Psoas muscle (tissue), 8 donors: ENCODE results near the gene GINS1. TPM values are rescaled to one million over a fixed set of nuclear protein-coding genes. Genes with fewer than 3 reads are reported as not detected.
"Not testable (repeated sequence)": the region's sequence is repeated elsewhere in the genome, so short reads cannot be mapped to it uniquely, and the experiment has no call there.

ENCODE experiments used
- ATAC-seq, 4 donors: fragments of 200-7000 bp; cut with Tn5 transposase; one replicate each; pipeline ENCODE4 v1.9.1; 2020; ENCODE audit warnings: moderate library complexity in 3 of 4, mild to moderate bottlenecking in 2 of 4
- DNase-seq, 2 donors: peaks; one replicate each; pipeline ENCODE4 v3.0.0-alpha.2; 2020
- H3K27ac ChIP-seq: fragments of 200-600 bp; one replicate; pipeline ENCODE4 v1.8.0; 2022
- H3K27me3 ChIP-seq, 3 donors: fragments of 200-600 bp in 1 of 3; one replicate each; pipeline versions ENCODE4 v1.6.1 to v1.8.0; 2013 to 2022; ENCODE audit warnings: low read length in 2 of 3, mild to moderate bottlenecking in 2 of 3, moderate library complexity in 1 of 3; ENCODE audit not compliant: insufficient read depth in 3 of 3
- H3K36me3 ChIP-seq, 2 donors: fragments of 200-600 bp in 1 of 2; one replicate each; pipeline versions ENCODE4 v1.6.1 to v1.8.0; 2013 to 2022; ENCODE audit warnings: low read depth in 1 of 2, mild to moderate bottlenecking in 1 of 2, moderate library complexity in 1 of 2; ENCODE audit not compliant: insufficient read depth in 1 of 2
- H3K4me1 ChIP-seq: fragments of 200-600 bp; one replicate; pipeline ENCODE4 v1.8.0; 2022
- H3K4me3 ChIP-seq: fragments of 200-600 bp; one replicate; pipeline ENCODE4 v1.8.0; 2022; ENCODE audit warnings: mild to moderate bottlenecking
- H3K9me3 ChIP-seq: fragments of 200-600 bp; one replicate; pipeline ENCODE4 v1.8.0; 2022
- whole genome bisulfite sequencing, 3 donors: extraction: QIAGEN DNeasy Blood & Tissue Kit; methylation state at CpG; one replicate each; pipeline versions ENCODE4 v1.1.6 to v1.1.7; 2013; 5-methylcytosine and 5-hydroxymethylcytosine counted together
- intact Hi-C, 2 donors: fragments of 100-400 bp; cut with DNase I; formaldehyde crosslinking; loops; one replicate each; pipeline versions ENCODE4 v1.11.0 to v1.14.2; 2022
- polyA plus RNA-seq, 3 donors: library from polyadenylated mRNA; stranded (reverse); fragments of 200-250 nt; gene quantifications; one replicate each; pipeline ENCODE4 v1.2.3, GENCODE V29; 2013
- total RNA-seq, 4 donors: library from RNA; stranded (reverse); fragmentation: NEBNext Ultra II Directional in 2 of 4; extraction: Animal tissue kit (Norgen Biotek cat#: 25700) in 2 of 4; gene quantifications; one replicate each; pipeline versions ENCODE4 v1.2.1 to v1.2.4, GENCODE V29; 2021 to 2023
- TF ChIP-seq, protein P1 (sequence below): fragments of 200-600 bp; IDR thresholded peaks from one replicate; pipeline ENCODE4 v1.8.0; 2022; ENCODE audit warnings: antibody characterized with exemption
- donor health status: healthy with polysubstance abuse.
- donor health status: DM: no; HTN: no; CAD: no; lungs with moderate emphysema.
- donor health status: Bipolar disorder and iron deficiency.
- donor health status: healthy.
- donor health status: DM: yes; HTN: yes; CAD: no.
- donor health status: DM: no; HTN: no; CAD: no.
- donor health status: DM: no; HTN: no; CAD: no.
- donor health status: DM: yes; HTN: yes; CAD: no.

Gene GINS1
- total and polyA plus RNA-seq, 7 donors = 0.07 to 0.67 (median 0.17) TPM; not detected in 1

DNA sequence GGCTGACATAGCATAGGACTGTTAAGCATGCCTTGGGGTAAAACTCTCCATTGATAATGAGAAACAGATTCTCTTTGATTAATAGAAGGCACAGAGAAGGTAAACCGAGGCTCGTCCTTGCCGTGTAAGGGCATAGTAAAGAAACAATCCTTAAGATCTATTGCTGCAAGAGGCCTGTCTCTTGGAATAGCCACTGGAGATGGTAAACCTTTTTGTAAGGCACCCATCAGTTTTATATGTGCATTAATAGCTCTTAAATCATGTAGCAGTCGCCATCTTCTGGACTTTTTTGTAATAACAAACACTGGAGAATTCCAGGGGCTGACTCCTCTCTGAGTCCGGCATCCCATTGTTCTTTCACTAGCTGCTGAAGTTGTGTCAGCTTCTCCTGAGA is 8.4 kb upstream of the GINS1 start:
- Histone ChIP-seq H3K27me3 (no peaks in the 10 kb centered on the region), H3K36me3 (no peaks in the 10 kb centered on the region), H3K9me3 (peaks cover 12% of the 10 kb centered on the region), H3K4me1 (no peaks in the 10 kb centered on the region), H3K4me3 (no peak overlapping the region), H3K27ac (no peak overlapping the region)
- DNase-seq (no peak), ATAC-seq (peak; percentile 64 to 92 (median 84))
- intact Hi-C loops = loop anchor here (5.0 to 10.0 kb wide), 8 partner anchors 84 to 407 kb away; partner anchors contain the start of genes ENTPD6 (in 2 of the 2) and APMAP (in 1 of the 2)
- 12 to 16% (median 14%) methylated on average over 5 of the region's 5 CpGs for WGBS, 3 donors
- TF ChIP-seq, protein P1, sequence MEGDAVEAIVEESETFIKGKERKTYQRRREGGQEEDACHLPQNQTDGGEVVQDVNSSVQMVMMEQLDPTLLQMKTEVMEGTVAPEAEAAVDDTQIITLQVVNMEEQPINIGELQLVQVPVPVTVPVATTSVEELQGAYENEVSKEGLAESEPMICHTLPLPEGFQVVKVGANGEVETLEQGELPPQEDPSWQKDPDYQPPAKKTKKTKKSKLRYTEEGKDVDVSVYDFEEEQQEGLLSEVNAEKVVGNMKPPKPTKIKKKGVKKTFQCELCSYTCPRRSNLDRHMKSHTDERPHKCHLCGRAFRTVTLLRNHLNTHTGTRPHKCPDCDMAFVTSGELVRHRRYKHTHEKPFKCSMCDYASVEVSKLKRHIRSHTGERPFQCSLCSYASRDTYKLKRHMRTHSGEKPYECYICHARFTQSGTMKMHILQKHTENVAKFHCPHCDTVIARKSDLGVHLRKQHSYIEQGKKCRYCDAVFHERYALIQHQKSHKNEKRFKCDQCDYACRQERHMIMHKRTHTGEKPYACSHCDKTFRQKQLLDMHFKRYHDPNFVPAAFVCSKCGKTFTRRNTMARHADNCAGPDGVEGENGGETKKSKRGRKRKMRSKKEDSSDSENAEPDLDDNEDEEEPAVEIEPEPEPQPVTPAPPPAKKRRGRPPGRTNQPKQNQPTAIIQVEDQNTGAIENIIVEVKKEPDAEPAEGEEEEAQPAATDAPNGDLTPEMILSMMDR = peak; percentile 61

DNA sequence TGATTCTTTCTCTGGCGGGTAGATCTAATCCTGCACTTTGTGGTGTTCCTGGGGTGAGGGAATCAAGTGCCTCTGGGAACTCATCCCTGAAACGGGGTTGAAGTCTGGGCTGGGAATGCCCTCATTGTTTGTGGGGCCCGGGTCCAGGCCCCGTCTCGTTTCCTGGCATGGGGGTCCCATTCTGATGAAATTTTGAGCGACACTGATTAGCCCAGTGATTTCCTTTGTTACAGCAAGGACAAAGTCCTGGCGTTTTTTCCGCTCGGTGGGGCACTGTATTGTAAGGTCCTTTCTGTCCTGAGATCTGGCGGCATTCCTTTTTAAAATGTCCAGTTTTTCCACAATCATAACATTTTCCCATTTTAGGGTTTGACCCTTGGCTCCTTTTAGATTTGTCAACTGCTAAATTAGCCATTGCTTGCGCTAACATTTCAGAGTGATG is 7.2 kb upstream of the GINS1 start:
- H3K36me3 ChIP-seq, H3K27ac ChIP-seq, H3K27me3 ChIP-seq, ATAC-seq, H3K4me1 ChIP-seq, DNase-seq, H3K4me3 ChIP-seq: not testable (repeated sequence)
- 77 to 80% (median 78%) methylated on average over 11 of the region's 11 CpGs for WGBS, 3 donors
- H3K9me3 ChIP-seq = peaks cover 13% of the 10 kb centered on the region
- intact Hi-C loops = loop anchor here (10.0 kb wide), 2 partner anchors 294 to 316 kb away; partner anchors contain the start of genes VSX1 (in 1 of the 2) and ZNF337 (in 1 of the 2)

DNA sequence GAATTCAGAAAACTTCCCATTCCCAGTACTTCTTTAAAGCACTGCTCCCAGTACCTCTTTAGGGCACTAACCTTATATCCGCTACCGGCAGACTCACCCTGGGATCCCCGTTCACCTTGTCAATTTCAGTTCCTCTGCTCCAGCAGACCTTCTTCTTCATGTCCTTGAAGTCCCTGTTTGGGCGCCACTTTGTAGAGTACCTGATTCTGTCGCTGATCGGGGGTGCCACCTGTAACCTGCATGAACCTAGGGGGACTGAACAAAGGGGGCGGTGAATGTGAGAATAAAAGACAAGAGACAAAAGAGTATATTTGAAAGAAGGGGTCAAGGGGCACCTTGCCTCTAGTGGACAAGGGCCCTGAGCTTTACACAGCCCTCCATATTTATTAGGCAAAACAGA is 4.9 kb upstream of the GINS1 start:
- no peak for ATAC-seq
- H3K27ac ChIP-seq = no peak overlapping the region
- intact Hi-C loops = loop anchor here (10.0 kb wide), 2 partner anchors 292 to 318 kb away; partner anchors contain the start of genes VSX1 (in 1 of the 2) and ZNF337 (in 1 of the 2)

DNA sequence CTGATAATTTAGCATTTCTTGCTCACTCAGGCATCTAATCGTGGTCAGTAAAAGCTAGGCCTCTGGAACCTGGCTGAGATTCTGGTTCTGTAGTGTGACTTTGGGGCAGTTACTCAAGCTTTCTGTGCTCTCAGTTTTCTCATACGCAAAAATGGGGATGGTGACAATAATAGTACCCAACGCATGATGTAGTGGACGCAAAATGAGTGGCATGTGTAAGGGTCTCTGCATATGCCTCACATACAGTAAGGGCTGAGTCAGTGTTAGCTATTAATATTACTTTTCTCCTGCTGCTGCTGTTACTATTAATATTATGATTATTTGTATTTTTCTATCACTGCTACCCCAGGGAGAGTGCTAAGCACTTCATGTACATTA is 686 bp downstream of the GINS1 start:
- DNase-seq = no peak
- Histone ChIP-seq H3K27ac (no peak overlapping the region), H3K36me3 (no peaks in the 10 kb centered on the region), H3K4me1 (peaks cover 8% of the 10 kb centered on the region), H3K27me3 (no peaks in the 10 kb centered on the region), H3K4me3 (peak overlapping the region; percentile 81), H3K9me3 (peaks cover 9% of the 10 kb centered on the region)
- no peak for ATAC-seq
- intact Hi-C loops = loop anchor here (10.0 kb wide), 2 partner anchors 287 to 323 kb away; partner anchors contain the start of genes VSX1 (in 1 of the 2) and ZNF337 (in 1 of the 2)
- 8% methylated on average over 4 of the region's 4 CpGs for WGBS, 3 donors
- TF ChIP-seq, protein P1 = no peak

More for the DNA sequence above, 4.9 kb upstream of the GINS1 start:
- WGBS, 3 donors = 96 to 97% (median 97%) methylated on average over 7 of the region's 7 CpGs
- Histone ChIP-seq H3K4me3 (no peak overlapping the region), H3K4me1 (no peaks in the 10 kb centered on the region), H3K36me3 (no peaks in the 10 kb centered on the region), H3K9me3 (peaks cover 13% of the 10 kb centered on the region), H3K27me3 (no peaks in the 10 kb centered on the region)
- DNase-seq = no peak
- TF ChIP-seq, protein P1 = no peak

DNA sequence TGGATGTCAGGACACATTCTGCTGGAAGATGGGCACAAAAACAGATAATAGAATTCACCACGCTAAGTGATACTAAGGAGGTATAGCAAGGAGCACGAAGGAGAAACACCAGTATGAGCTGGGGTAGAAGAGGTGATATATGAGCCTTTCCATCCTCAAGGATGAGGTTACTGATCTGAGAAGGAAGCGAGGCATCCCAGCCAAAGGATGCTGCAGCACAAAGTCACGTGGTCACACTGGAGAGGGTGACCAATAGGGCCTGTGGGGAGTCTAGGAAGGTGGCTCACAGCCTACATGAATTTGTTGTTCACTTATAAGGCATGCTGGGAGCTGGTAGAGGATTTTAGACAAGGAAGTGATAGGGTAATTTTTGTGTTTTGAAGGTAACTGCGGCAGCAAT is 1.4 kb downstream of the GINS1 start:
- intact Hi-C loops = loop anchor here (10.0 kb wide), 2 partner anchors 286 to 324 kb away; partner anchors contain the start of genes VSX1 (in 1 of the 2) and ZNF337 (in 1 of the 2)

More for the DNA sequence above, 1.4 kb downstream of the GINS1 start:
- Histone ChIP-seq H3K4me3 (no peak overlapping the region), H3K4me1 (peaks cover 8% of the 10 kb centered on the region), H3K9me3 (peaks cover 2% of the 10 kb centered on the region), H3K27me3 (no peaks in the 10 kb centered on the region), H3K27ac (no peak overlapping the region), H3K36me3 (no peaks in the 10 kb centered on the region)
- DNase-seq (no peak), ATAC-seq (no peak)
- WGBS, 3 donors = 87 to 96% (median 89%) methylated on average over 5 of the region's 5 CpGs
- TF ChIP-seq, protein P1 = no peak
